HL-60/S4 (cell line): ENCODE results near the gene HSPA1B.

Experiments used
- in situ Hi-C: fragments of 300-500 bp; cut with MboI; formaldehyde crosslinking; loops from 2 replicates; pipeline ENCODE4 v1.14.3; 2022; ENCODE audit warnings: low sequenced_read_pairs

HSPA1B gene

GRCh38 chr6:31878222-31878621 is 50.7 kb downstream of the HSPA1B start:
- in situ Hi-C loops = no loop called here

- in situ Hi-C loops = no loop called here
Observed at GRCh38 chr6:31878726-31879125, 51.2 kb downstream of the HSPA1B start, which contains the start of gene SLC44A4. SLC44A4 (minus strand) TSS chr6:31878997; CDS start chr6:31878980, 17 bp downstream.

GRCh38 chr6:31879143-31879542 is 51.6 kb downstream of the HSPA1B start:
- in situ Hi-C loops = no loop called here
